Fibroblast of lung (primary cell): ENCODE results near the gene MICOS13. TPM values are rescaled to one million over a fixed set of nuclear protein-coding genes. Genes with fewer than 3 reads are reported as not detected.

Experiments
- DNase-seq, 2 donors: peaks; one replicate each; pipeline versions ENCODE4 v3.0.0 to v3.0.0-alpha.2; 2010; ENCODE audit warnings: low read depth in 2 of 2
- H2AFZ ChIP-seq: 2 replicates; pipeline ENCODE4 v1.5.1; 2012; ENCODE audit warnings: low read length, control low read depth, inconsistent platforms
- H3K27ac ChIP-seq: 2 replicates; pipeline ENCODE4 v1.5.1; 2011; ENCODE audit warnings: low read length, control low read depth; ENCODE audit not compliant: insufficient read depth
- H3K27me3 ChIP-seq: 2 replicates; pipeline ENCODE4 v1.5.1; 2011; ENCODE audit warnings: mild to moderate bottlenecking, low read length; ENCODE audit not compliant: control insufficient read depth, insufficient read depth
- H3K36me3 ChIP-seq: 2 replicates; pipeline ENCODE4 v1.5.1; 2011; ENCODE audit warnings: low read length; ENCODE audit not compliant: control insufficient read depth, insufficient read depth
- H3K4me1 ChIP-seq: 2 replicates; pipeline ENCODE4 v1.5.1; 2011; ENCODE audit warnings: low read length; ENCODE audit not compliant: control insufficient read depth, insufficient read depth; ENCODE audit errors: extremely low read depth
- H3K4me2 ChIP-seq: 2 replicates; pipeline ENCODE4 v1.5.1; 2011; ENCODE audit warnings: low read length, control low read depth; ENCODE audit not compliant: insufficient read depth; ENCODE audit errors: extremely low read depth
- H3K4me3 ChIP-seq, 4 experiments: fragments of 200-600 bp in 1 of 4; sonication (generic) in 1 of 4; replicated peaks in 1 of 4; 2 replicates each; pipeline ENCODE4 v1.5.1; 2011 to 2016; ENCODE audit warnings: low read length in 4 of 4, low read depth in 3 of 4, mild to moderate bottlenecking in 3 of 4, control low read depth in 2 of 4, inconsistent platforms in 1 of 4, mixed read lengths in 1 of 4; ENCODE audit not compliant: insufficient read depth in 1 of 4; ENCODE audit errors: control extremely low read depth in 1 of 4
- H3K79me2 ChIP-seq: 2 replicates; pipeline ENCODE4 v1.5.1; 2012; ENCODE audit warnings: mild to moderate bottlenecking, low read length, inconsistent platforms; ENCODE audit not compliant: control insufficient read depth, insufficient read depth
- H3K9ac ChIP-seq: 2 replicates; pipeline ENCODE4 v1.5.1; 2011; ENCODE audit warnings: mild to moderate bottlenecking, low read length, control low read depth; ENCODE audit not compliant: insufficient read depth
- H3K9me3 ChIP-seq: 2 replicates; pipeline ENCODE4 v1.5.1; 2012; ENCODE audit warnings: low read depth, low read length; ENCODE audit not compliant: control insufficient read depth, insufficient read depth
- H4K20me1 ChIP-seq: 2 replicates; pipeline ENCODE4 v1.5.1; 2011; ENCODE audit warnings: low read length; ENCODE audit not compliant: control insufficient read depth, insufficient read depth; ENCODE audit errors: extremely low read depth
- EZH2 ChIP-seq: IDR thresholded peaks from 2 replicates; pipeline ENCODE4 v1.5.1; 2012; ENCODE audit warnings: low read length, control low read depth, mild to moderate bottlenecking; ENCODE audit errors: missing control alignments
- polyA plus RNA-seq, 2 donors: library from polyadenylated mRNA; depleted of rRNA in 1 of 2; stranded (reverse) in 1 of 2; unstranded in 1 of 2; fragments of >200 nt; gene quantifications; 2 replicates each; pipeline ENCODE4 v1.2.1, GENCODE V29; 2011 to 2012; ENCODE audit warnings: missing spikeins in 1 of 2
- total RNA-seq: library from RNA; depleted of rRNA; stranded (reverse); fragments of >200 nt; gene quantifications from 2 replicates; pipeline ENCODE4 v1.2.1, GENCODE V29; 2014
- TF ChIP-seq, protein P1 (sequence below), 2 donors: IDR thresholded peaks in 1 of 2; conservative IDR thresholded peaks in 1 of 2; 1 replicate in 1 of 2; 2 replicates in 1 of 2; pipeline ENCODE4 v1.5.1; 2011 to 2012; ENCODE audit warnings: low read length in 2 of 2, control low read depth in 1 of 2, inconsistent platforms in 1 of 2, low read depth in 1 of 2, mild to moderate bottlenecking in 1 of 2

MICOS13 gene
- total and polyA plus RNA-seq, 2 donors (not counting 1 experiment from before 2014, with no cell fraction given): 20.8 to 73.5 TPM

- H3K9ac ChIP-seq: no peak overlapping the region
- H3K27me3 ChIP-seq: no peaks in the 10 kb centered on the region
- peaks cover 49% of the 10 kb centered on the region for H3K79me2 ChIP-seq
- no peak for DNase-seq
- no peaks in the 10 kb centered on the region for H3K9me3 ChIP-seq
- no peaks in the 10 kb centered on the region for H4K20me1 ChIP-seq
- no peak overlapping the region for H2AFZ ChIP-seq
- peaks cover 28% of the 10 kb centered on the region for H3K36me3 ChIP-seq
- H3K27ac ChIP-seq: no peak overlapping the region
- no peak overlapping the region for H3K4me3 ChIP-seq
- TF ChIP-seq EZH2: no peak
- H3K4me2 ChIP-seq: no peak overlapping the region
- peaks cover 9% of the 10 kb centered on the region for H3K4me1 ChIP-seq
Observed at GRCh38 chr19:5714816-5715215, 34.5 kb upstream of the MICOS13 start.

DNA sequence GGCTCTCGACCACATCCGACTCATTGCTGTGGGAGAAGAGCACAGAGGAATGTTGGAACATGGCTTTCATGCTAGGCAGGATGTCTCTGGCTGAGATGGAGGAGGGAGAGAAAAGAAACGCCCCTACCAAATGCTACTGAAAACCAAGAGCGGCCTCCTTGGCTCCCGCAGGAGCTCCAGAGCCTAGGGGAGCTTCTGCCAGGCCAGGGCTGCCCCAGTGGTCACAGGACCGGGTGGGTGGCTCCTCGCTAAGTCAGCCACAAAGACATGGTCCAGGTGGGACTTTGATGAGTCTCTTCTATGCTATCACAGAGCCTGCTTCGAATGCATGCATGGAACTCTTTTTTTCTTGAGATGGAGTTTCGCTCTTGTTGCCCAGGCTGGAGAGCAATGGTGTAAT lies 32.9 kb upstream of the MICOS13 start:
- DNase-seq: no peak
- Histone ChIP-seq H3K27ac (no peak overlapping the region), H3K4me1 (peaks cover 7% of the 10 kb centered on the region), H3K27me3 (no peaks in the 10 kb centered on the region), H2AFZ (no peak overlapping the region), H3K9me3 (no peaks in the 10 kb centered on the region), H3K4me2 (no peak overlapping the region), H3K36me3 (peaks cover 28% of the 10 kb centered on the region), H3K4me3 (no peak overlapping the region), H3K79me2 (peaks cover 33% of the 10 kb centered on the region), H3K9ac (no peak overlapping the region), H4K20me1 (no peaks in the 10 kb centered on the region)
- TF ChIP-seq, protein P1, sequence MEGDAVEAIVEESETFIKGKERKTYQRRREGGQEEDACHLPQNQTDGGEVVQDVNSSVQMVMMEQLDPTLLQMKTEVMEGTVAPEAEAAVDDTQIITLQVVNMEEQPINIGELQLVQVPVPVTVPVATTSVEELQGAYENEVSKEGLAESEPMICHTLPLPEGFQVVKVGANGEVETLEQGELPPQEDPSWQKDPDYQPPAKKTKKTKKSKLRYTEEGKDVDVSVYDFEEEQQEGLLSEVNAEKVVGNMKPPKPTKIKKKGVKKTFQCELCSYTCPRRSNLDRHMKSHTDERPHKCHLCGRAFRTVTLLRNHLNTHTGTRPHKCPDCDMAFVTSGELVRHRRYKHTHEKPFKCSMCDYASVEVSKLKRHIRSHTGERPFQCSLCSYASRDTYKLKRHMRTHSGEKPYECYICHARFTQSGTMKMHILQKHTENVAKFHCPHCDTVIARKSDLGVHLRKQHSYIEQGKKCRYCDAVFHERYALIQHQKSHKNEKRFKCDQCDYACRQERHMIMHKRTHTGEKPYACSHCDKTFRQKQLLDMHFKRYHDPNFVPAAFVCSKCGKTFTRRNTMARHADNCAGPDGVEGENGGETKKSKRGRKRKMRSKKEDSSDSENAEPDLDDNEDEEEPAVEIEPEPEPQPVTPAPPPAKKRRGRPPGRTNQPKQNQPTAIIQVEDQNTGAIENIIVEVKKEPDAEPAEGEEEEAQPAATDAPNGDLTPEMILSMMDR (conservative IDR thresholded peaks at IDR 0.05 in 1 of 2, IDR thresholded peaks at IDR 0.05 in 1 of 2; ENCODE audit: low read depth in 1 of 2, low read length in 2 of 2): no peak
- no peak for TF ChIP-seq EZH2

- no peak overlapping the region for H3K4me2 ChIP-seq
- DNase-seq: no peak
- no peak overlapping the region for H3K9ac ChIP-seq
- H3K27me3 ChIP-seq: no peaks in the 10 kb centered on the region
- no peaks in the 10 kb centered on the region for H3K9me3 ChIP-seq
- peaks cover 20% of the 10 kb centered on the region for H3K79me2 ChIP-seq
- no peak overlapping the region for H3K4me3 ChIP-seq
- TF ChIP-seq EZH2: no peak
- TF ChIP-seq, protein P1 (conservative IDR thresholded peaks at IDR 0.05 in 1 of 2, IDR thresholded peaks at IDR 0.05 in 1 of 2; ENCODE audit: low read depth in 1 of 2, low read length in 2 of 2): no peak
- H3K4me1 ChIP-seq: no peaks in the 10 kb centered on the region
- H2AFZ ChIP-seq: no peak overlapping the region
- no peaks in the 10 kb centered on the region for H4K20me1 ChIP-seq
- H3K36me3 ChIP-seq: peaks cover 40% of the 10 kb centered on the region
- no peak overlapping the region for H3K27ac ChIP-seq
Observed at GRCh38 chr19:5711713-5712161, 31.4 kb upstream of the MICOS13 start.
